ENCODE results near the gene ZBTB46.
"Not testable (repeated sequence)": the region's sequence is repeated elsewhere in the genome, so short reads cannot be mapped to it uniquely, and the experiment has no call there.

The ZBTB46 gene

GRCh38 chr20:63858393-63859165 lies 27.5 kb upstream of the ZBTB46 start:
- DNase-seq (ENCODE audit: low read depth in 2 of 2) = no peak

- DNase-seq (ENCODE audit: low read depth in 2 of 2) = no peak
Observed at GRCh38 chr20:63857764-63858392, 26.8 kb upstream of the ZBTB46 start.

GRCh38 chr20:63856098-63856511 lies 25.0 kb upstream of the ZBTB46 start:
- no peak for DNase-seq (ENCODE audit: low read depth in 2 of 2)

GRCh38 chr20:63855363-63856097 lies 24.5 kb upstream of the ZBTB46 start:
- DNase-seq (ENCODE audit: low read depth in 2 of 2) = no peak

- no peak for DNase-seq (ENCODE audit: low read depth in 2 of 2)
Observed at GRCh38 chr20:63854766-63855362, 23.8 kb upstream of the ZBTB46 start.

DNA sequence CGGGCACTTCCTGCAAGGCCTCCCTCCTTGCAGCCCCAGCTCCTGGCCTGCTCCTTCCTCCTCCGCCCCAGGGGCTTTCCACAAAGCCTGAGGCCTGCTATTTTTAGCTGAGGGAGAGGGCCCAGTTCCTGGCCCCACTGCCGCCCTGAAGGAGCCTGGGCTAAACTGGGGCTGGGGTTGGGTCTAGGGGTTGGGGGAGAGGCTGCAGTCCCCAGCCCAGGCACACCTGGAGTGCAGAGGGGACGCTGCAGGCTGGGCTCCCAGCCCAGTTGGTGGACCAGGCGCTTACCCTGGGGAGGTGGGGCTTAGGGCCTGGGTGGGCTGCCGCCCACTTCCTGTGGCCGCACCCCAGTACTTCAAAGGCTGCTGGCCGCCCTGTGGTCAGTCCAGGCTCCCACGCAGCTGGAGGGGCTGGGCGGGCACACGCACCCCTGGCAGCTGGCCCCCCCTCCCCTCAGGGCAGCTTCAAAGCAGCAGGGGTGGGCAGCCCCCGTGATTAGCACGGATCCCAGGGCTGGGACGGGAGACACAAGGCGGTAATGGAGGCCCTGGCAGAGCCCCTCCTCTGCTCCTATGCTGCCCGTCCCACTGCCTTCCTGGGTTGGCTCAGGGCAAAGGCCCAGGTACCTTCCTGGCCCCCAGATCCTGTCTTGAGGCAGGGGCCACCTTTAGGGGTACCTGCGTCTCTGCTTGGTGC lies 23.2 kb upstream of the ZBTB46 start:
- no peak for DNase-seq (ENCODE audit: low read depth in 2 of 2)

- not testable (repeated sequence) for DNase-seq (ENCODE audit: low read depth in 2 of 2)
Observed at GRCh38 chr20:63853733-63854068, 22.6 kb upstream of the ZBTB46 start.

GRCh38 chr20:63851548-63851943 lies 20.5 kb upstream of the ZBTB46 start:
- not testable (repeated sequence) for DNase-seq (ENCODE audit: low read depth in 2 of 2)

- no peak for DNase-seq (ENCODE audit: low read depth in 2 of 2)
Observed at GRCh38 chr20:63850689-63851547, 19.9 kb upstream of the ZBTB46 start.

DNA sequence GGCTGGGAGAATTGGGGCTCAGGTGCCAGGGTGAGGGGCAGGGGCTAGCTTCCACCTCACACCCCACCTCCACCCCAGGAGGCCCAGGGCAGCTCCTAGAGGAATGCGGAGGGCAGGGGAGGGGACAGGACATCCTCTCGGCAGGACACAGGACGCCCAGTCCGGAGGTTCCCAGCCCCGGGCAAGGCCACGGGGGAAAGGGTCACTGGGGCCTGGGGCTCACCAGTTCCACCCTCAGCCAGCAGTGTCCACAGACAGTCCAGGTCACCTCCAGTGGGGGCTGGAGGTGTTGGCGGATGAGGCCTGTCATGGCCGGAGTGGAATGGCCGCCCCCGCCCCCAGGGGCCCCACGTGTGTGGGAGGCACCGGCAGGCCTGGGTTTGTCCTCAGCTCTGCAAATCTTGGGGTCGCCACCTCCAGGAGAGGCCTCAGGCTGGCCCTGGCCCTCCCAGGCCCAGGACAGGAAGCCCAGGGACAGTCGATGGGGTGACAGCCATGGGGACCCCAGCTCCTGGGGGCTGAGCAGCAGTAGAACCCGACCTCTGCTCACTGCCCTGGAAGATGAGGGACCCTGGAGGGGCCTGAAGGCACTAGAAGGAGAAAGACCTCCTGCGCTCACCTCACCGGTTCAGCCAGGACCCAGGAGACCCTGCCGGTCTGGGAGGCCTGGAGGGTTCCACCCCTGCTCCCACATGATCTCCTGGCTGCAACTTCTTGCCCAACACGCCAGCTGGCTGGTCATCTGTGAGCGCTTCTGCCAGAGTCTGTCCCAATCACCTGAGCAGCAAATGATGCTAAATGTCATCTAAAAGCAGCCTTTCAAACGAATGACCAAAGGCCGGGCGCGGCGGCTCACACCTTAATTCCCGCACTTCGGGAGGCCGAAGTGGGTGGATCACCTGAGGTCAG lies 17.2 kb upstream of the ZBTB46 start:
- no peak for DNase-seq (ENCODE audit: low read depth in 2 of 2)

GRCh38 chr20:63847237-63848002 lies 16.4 kb upstream of the ZBTB46 start:
- DNase-seq (ENCODE audit: low read depth in 2 of 2) = no peak

- DNase-seq (ENCODE audit: low read depth in 2 of 2) = no peak
Observed at GRCh38 chr20:63846888-63847236, 15.8 kb upstream of the ZBTB46 start.

DNA sequence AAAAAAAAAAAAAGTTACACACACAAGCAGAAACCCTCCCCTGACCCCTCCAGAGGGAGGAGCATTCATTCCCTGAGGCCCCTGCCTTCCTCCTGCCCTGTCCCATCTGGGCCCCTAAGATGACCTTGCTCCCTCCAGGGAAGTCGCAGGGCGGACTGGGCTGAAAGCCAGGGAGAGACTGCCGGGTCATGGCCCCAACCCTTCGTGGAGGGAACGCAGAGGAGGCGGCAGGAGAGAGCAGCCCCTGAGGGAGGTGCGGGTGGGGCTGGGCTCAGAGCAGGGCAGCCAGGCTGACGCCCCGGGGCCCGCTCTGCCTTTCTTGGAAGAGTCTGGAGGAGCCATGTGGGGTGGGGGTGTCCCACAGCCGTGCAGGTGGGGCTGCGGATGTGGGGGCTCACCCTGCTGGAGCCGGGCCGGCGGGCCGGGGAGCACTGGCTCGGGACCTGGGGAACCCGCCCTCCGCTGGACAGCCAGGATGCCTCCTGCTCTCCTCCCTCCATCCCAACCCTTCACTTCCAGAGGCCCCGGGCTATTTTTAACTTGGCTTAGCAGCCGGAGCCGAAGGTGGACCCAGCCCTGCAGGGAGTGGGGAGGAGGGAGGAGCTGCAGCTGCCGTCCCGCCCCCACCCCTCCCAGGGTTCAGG lies 15.2 kb upstream of the ZBTB46 start:
- DNase-seq (ENCODE audit: low read depth in 2 of 2) = no peak

- DNase-seq (ENCODE audit: low read depth in 2 of 2) = no peak
Observed at GRCh38 chr20:63844511-63844991, 13.5 kb upstream of the ZBTB46 start.

DNA sequence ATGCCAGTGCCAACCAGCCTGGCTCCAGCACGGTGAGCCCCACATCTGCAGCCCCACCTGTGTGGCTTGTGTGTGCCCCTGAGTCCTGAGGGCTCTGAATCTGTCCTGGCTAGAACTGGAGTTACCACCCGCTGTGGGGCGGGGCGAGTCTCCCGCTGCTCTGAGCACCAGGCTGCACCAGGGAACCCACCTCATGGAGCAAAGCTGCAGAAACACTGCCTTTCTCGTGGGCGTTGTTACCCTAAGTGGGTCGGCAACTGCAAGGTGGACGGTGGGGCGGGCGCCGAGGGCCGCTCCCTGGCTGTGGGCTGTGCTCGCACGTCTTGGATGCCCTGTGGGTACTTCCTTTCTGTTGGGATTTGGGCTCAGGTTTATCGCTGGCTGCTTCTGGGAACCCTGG lies 12.7 kb upstream of the ZBTB46 start:
- DNase-seq (ENCODE audit: low read depth in 2 of 2) = no peak

GRCh38 chr20:63843222-63843621 lies 12.2 kb upstream of the ZBTB46 start:
- no peak for DNase-seq (ENCODE audit: low read depth in 2 of 2)

- no peak for DNase-seq (ENCODE audit: low read depth in 2 of 2)
Observed at GRCh38 chr20:63842258-63842657, 11.2 kb upstream of the ZBTB46 start.

- DNase-seq (ENCODE audit: low read depth in 2 of 2) = no peak
Observed at GRCh38 chr20:63840405-63840828, 9.4 kb upstream of the ZBTB46 start.

All from stimulated activated CD8-positive, alpha-beta memory T cell treated with anti-CD3 and anti-CD28 coated beads, Interleukin-7, amount 100 ng/mL, for 1 hour (primary cell).